Stomach smooth muscle (tissue), 2 donors: ENCODE results near the gene TSPAN15.
A peak's percentile ranks its signal among the peaks of the same experiment; 100 is the strongest.

Experiments
- H3K27ac ChIP-seq: one replicate; pipeline ENCODE4 v1.7.0; 2013; ENCODE audit warnings: mild to moderate bottlenecking, low read length, inconsistent platforms
- H3K27me3 ChIP-seq, 2 donors: one replicate each; pipeline ENCODE4 v1.7.0; 2013; ENCODE audit warnings: low read length in 2 of 2; ENCODE audit not compliant: insufficient read depth in 2 of 2, control insufficient read depth in 1 of 2
- H3K36me3 ChIP-seq, 2 donors: one replicate each; pipeline ENCODE4 v1.7.0; 2013; ENCODE audit warnings: low read length in 2 of 2; ENCODE audit not compliant: control insufficient read depth in 2 of 2, insufficient read depth in 2 of 2
- H3K4me1 ChIP-seq: one replicate; pipeline ENCODE4 v1.7.0; 2013; ENCODE audit warnings: low read length; ENCODE audit not compliant: control insufficient read depth, insufficient read depth
- H3K4me3 ChIP-seq, 2 donors: one replicate each; pipeline ENCODE4 v1.7.0; 2013; ENCODE audit warnings: low read length in 2 of 2
- H3K9ac ChIP-seq, 2 donors: one replicate each; pipeline ENCODE4 v1.7.0; 2013; ENCODE audit warnings: low read length in 2 of 2, mild to moderate bottlenecking in 1 of 2
- H3K9me3 ChIP-seq, 2 donors: one replicate each; pipeline ENCODE4 v1.7.0; 2013; ENCODE audit warnings: low read length in 2 of 2; ENCODE audit not compliant: control insufficient read depth in 2 of 2
- donor health status: healthy.
- donor health status: Pancreatic carcinoma.

Gene TSPAN15

DNA sequence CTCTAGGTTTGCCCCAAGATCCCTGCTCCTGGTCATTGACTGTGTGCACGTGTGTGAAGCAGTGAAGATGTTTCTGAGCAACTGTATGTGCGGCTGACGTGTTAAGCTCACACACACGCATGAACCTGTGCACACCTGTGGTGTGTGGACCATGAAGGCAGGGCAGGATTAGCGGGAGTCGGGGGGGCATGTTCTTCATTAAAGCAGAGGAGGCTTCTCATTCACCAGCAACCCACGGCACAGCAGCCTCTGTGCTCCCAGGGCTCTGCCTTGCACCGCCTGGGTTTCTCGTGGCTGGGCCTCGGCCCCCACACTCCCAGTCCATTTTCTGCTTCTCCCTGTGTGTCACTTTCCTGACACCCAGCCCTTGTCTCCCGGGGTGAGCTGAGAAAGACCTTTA lies 33.7 kb upstream of the TSPAN15 start:
- peak overlapping the region; percentile 92 for H3K27ac ChIP-seq
- H3K4me3 ChIP-seq, result peak overlapping the region; percentile 72 to 95
- H3K36me3 ChIP-seq, result peaks cover 0 to 5% of the 10 kb centered on the region in 2 donors
- H3K9ac ChIP-seq, result peak overlapping the region; percentile 69 to 80
- peaks cover 56% of the 10 kb centered on the region for H3K4me1 ChIP-seq
- H3K9me3 ChIP-seq, result no peaks in the 10 kb centered on the region
- H3K27me3 ChIP-seq, result no peaks in the 10 kb centered on the region

DNA sequence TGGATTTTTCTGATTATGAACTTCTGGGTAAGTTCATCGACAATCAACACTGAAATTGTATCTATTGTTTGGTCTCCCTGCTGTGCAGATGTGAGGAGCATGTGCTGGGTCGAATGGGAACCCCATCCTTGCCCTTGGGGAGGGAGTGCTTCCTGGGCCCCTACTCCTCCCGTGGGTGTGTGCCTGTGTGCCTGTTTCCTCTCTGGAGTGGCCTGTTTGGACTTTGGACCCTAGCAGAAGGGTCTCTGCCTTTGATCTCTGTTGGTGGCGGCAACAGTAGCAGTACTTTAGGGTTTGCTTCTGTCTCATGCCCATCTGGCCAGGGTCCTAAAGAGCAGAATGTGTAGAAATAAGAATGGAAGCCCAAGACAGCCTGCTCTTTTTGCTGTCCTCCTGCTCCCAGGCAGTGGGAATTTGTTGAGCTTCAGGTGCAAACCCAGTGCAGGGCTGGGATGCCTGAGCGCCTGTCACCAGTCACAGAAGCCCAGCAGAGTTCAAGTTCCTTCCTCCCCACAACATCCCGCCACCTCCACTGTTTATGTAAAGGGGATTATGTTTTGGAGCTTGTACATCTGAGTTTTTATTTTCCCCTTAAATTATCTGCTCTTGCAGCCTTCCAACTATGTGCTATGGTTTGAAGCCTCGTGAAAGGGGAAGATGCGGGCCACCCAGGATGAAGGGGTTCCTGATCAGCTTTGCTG lies 33.1 kb upstream of the TSPAN15 start:
- Histone ChIP-seq H3K36me3 (peaks cover 0 to 5% of the 10 kb centered on the region in 2 donors), H3K27ac (peak overlapping the region; percentile 92), H3K4me3 (peak overlapping the region; percentile 72 to 95), H3K9me3 (no peaks in the 10 kb centered on the region), H3K9ac (peak overlapping the region; percentile 69 to 80), H3K27me3 (no peaks in the 10 kb centered on the region), H3K4me1 (peaks cover 54% of the 10 kb centered on the region)

DNA sequence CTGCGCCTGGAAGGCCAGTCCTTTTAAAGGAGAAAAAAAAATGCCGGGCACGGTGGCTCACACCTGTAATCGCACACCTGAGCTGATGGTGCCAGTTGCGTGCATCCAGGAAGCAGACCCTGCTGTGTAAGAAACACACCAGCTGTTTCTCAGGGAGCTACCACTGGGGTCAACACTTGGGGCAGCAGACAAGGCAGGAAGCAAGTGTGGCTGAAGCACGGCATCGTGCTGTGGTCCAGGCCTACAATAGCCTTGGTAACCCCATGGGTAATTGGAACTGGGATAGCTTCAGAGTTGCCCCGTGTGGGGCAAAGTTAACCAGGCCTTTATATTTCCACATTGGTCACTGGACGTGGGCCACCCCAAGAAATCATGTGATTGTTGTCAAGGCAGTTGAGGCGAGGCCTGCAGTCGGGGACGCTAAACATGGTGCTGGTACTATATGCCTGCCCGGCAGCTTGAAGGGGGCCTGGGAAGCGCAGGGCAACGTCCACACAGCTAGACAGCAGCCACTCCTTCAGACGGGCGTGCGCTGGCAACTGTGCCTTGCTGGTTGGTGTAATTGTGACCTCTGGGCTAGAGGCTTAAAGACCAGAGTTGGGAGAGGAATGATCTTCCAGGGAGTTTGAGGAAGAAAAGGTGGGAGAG lies 32.0 kb upstream of the TSPAN15 start:
- no peaks in the 10 kb centered on the region for H3K27me3 ChIP-seq
- no peak overlapping the region for H3K9ac ChIP-seq
- H3K4me3 ChIP-seq, result peak overlapping the region in 1 of 2 donors; percentile 54
- peak overlapping the region; percentile 92 for H3K27ac ChIP-seq
- H3K4me1 ChIP-seq, result peaks cover 52% of the 10 kb centered on the region
- no peaks in the 10 kb centered on the region for H3K9me3 ChIP-seq
- no peaks in the 10 kb centered on the region for H3K36me3 ChIP-seq

GRCh38 chr10:69419744-69420126 lies 31.5 kb upstream of the TSPAN15 start:
- Histone ChIP-seq H3K4me1 (peaks cover 50% of the 10 kb centered on the region), H3K9ac (peak overlapping the region in 1 of 2 donors; percentile 21), H3K27ac (peak overlapping the region; percentile 92), H3K27me3 (no peaks in the 10 kb centered on the region), H3K36me3 (no peaks in the 10 kb centered on the region), H3K9me3 (no peaks in the 10 kb centered on the region), H3K4me3 (peak overlapping the region in 1 of 2 donors; percentile 54)

DNA sequence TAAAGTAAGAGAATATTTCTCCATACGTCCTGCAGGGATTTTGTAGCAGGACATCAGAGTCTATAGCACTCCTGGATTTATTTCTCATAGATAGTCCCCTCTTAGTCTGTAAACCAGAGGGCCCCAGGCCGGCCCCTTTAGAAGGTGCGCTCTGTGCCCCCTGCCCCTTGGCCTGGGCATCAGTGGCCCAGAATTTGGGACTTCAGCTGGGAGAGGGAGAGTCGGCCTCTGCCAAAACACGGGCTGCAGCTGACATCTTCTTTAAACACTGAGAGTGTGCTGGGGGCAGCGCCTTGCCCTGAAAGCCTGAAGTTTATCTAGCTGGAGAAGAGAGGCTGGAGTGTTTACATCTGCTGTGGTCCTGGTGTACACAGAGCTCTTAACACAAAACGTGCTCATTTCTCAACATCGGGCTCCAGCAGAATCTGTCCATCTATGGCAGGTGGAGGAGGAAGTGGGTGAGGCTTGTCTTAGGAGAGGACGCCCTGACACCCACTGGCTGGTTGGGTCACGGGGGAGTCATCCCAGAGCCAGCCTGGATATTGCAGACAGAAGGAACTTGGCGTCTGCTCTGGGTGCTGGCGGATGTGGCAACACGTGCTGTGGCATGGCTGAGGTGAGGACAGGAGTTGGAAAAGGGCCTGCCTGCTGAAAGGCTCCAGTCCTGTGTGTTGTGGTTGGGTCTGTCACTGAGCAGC lies 29.5 kb upstream of the TSPAN15 start:
- H3K27me3 ChIP-seq, result no peaks in the 10 kb centered on the region
- peaks cover 61% of the 10 kb centered on the region for H3K4me1 ChIP-seq
- peak overlapping the region; percentile 92 for H3K27ac ChIP-seq
- no peaks in the 10 kb centered on the region for H3K9me3 ChIP-seq
- peaks cover 0 to 9% of the 10 kb centered on the region in 2 donors for H3K36me3 ChIP-seq
- peak overlapping the region in 1 of 2 donors; percentile 19 for H3K9ac ChIP-seq
- H3K4me3 ChIP-seq, result peak overlapping the region in 1 of 2 donors; percentile 22

GRCh38 chr10:69422676-69423075 lies 28.6 kb upstream of the TSPAN15 start:
- Histone ChIP-seq H3K9ac (no peak overlapping the region), H3K4me1 (peaks cover 55% of the 10 kb centered on the region), H3K27ac (peak overlapping the region; percentile 92), H3K36me3 (peaks cover 0 to 9% of the 10 kb centered on the region in 2 donors), H3K27me3 (no peaks in the 10 kb centered on the region), H3K9me3 (no peaks in the 10 kb centered on the region), H3K4me3 (no peak overlapping the region)

DNA sequence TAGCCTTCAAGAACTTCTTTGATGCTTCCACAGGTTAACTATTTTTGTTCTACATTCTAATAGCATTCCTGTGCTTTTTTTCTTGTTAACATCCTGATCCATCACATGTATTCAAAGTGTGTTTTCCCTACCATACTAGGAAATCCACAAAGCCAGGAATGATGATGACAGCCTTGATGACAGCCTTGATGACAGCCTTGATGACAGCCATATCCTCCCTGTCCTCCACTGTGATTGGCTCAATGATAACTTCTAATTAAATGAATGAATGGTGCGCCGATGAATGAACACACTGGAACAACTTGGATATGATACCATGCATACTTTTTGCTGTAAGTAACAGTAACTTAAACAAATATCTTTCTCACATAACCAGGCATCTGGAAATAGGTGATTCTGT lies 26.2 kb upstream of the TSPAN15 start:
- peak overlapping the region; percentile 55 for H3K27ac ChIP-seq

DNA sequence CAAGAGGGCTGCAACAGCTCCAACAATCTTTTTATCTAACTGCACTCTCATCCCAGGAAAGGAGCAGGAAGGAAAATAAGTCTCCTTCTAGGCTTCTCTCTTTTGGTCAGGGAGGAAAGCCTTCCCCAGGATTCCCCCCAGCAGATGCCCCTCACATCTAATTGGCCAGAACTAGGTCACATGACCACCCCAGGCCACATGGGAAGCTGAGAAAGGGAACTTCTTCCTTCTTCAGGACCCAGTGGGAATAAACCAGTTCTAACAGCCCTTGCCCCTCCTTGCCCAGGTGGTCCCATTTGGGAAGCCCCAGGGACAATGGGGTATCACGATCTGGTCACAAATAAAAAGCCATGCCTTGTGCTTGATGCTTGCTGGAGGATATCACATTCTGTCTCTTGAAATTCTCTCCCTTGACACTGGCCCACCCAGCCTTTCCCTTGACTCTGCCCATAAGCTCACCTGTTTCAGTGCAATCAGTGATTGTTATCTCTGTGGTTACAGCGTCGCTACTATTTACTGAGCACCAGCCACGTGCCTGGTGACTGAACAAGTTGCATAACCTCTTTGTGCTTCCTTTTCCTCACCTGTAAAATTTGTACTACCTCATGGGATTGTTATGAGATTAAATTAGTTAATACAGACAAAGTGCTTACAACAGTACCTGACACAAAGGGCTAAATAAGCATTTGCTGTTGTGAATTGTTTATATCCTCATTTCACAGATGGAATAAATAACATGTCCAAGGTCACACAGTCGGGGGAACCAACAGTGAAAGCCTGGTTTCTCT lies 25.6 kb upstream of the TSPAN15 start:
- H3K4me1 ChIP-seq, result peaks cover 36% of the 10 kb centered on the region
- no peak overlapping the region for H3K4me3 ChIP-seq
- H3K36me3 ChIP-seq, result peaks cover 3 to 11% of the 10 kb centered on the region in 2 donors
- H3K9ac ChIP-seq, result no peak overlapping the region
- H3K27me3 ChIP-seq, result no peaks in the 10 kb centered on the region
- peak overlapping the region; percentile 55 for H3K27ac ChIP-seq
- H3K9me3 ChIP-seq, result no peaks in the 10 kb centered on the region

More for the DNA sequence above, 26.2 kb upstream of the TSPAN15 start:
- H3K4me3 ChIP-seq, result no peak overlapping the region
- H3K9ac ChIP-seq, result no peak overlapping the region
- no peaks in the 10 kb centered on the region for H3K27me3 ChIP-seq
- H3K36me3 ChIP-seq, result peaks cover 3 to 11% of the 10 kb centered on the region in 2 donors
- H3K4me1 ChIP-seq, result peaks cover 36% of the 10 kb centered on the region
- no peaks in the 10 kb centered on the region for H3K9me3 ChIP-seq

DNA sequence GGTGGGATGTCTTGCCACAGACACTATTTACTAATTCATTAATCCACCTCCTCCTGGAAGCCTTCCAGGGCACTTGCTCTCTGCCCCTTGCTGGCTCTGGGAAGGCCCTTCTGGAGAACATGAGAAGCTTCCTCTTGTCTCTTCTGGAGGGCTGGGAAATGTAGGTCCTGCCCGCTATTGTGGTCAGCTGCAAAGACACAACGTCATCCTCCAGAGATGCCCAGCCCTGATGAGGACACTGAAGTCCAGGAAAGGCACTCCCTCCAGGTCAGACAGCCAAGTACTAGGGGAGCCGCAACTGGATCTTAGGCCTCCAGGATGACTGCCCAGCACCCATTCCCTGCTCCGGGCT lies 24.9 kb upstream of the TSPAN15 start:
- H3K4me3 ChIP-seq, result no peak overlapping the region
- H3K27me3 ChIP-seq, result no peaks in the 10 kb centered on the region
- peaks cover 30% of the 10 kb centered on the region for H3K4me1 ChIP-seq
- no peaks in the 10 kb centered on the region for H3K9me3 ChIP-seq
- H3K9ac ChIP-seq, result no peak overlapping the region
- H3K27ac ChIP-seq, result peak overlapping the region; percentile 55
- peaks cover 3 to 11% of the 10 kb centered on the region in 2 donors for H3K36me3 ChIP-seq

- Histone ChIP-seq H3K9me3 (no peaks in the 10 kb centered on the region), H3K27ac (no peak overlapping the region), H3K36me3 (peaks cover 5 to 16% of the 10 kb centered on the region in 2 donors), H3K4me1 (peaks cover 17% of the 10 kb centered on the region), H3K27me3 (no peaks in the 10 kb centered on the region), H3K9ac (no peak overlapping the region), H3K4me3 (no peak overlapping the region)
Measured at GRCh38 chr10:69428165-69428564, 23.1 kb upstream of the TSPAN15 start.
